OCI-LY7 (cell line): ENCODE measurements around the gene PLXNC1. TPM values are rescaled to one million over a fixed set of nuclear protein-coding genes. Genes with fewer than 3 reads are reported as not detected.

Experiments
- BruUV-seq: library from RNA; stranded (reverse); fragments of 400-500 nt; replicated peaks from 2 replicates; lab custom pipeline; 2021; lab: Mats Ljungman, UMichigan
- CTCF ChIA-PET: fragments of 300-600 bp; sonication (Branson Sonifier 250); formaldehyde crosslinking; loops from one replicate; lab custom pipeline; 2022; ENCODE audit warnings: antibody characterized with exemption; ENCODE audit not compliant: unreplicated experiment; lab: Charles Lee
- POLR2A ChIA-PET: fragments of 300-600 bp; sonication (Branson Sonifier 250); formaldehyde crosslinking; loops from one replicate; lab custom pipeline; 2022; ENCODE audit warnings: antibody characterized with exemption; lab: Charles Lee
- DNase-seq: peaks from one replicate; pipeline ENCODE4 v3.0.0-alpha.2; 2015; ENCODE audit warnings: low spot score
- H2AFZ ChIP-seq: fragments of 200-600 bp; sonication (generic), shearing (Covaris generic); 2 replicates; pipeline ENCODE4 v1.6.1; 2014; ENCODE audit warnings: mild to moderate bottlenecking, antibody characterized with exemption, low read length, moderate library complexity
- H3K27ac ChIP-seq: fragments of 200-600 bp; sonication (generic); 2 replicates; pipeline ENCODE4 v1.5.1; 2014; ENCODE audit warnings: mixed run types, low read depth, mild to moderate bottlenecking, moderate library complexity, low read length, inconsistent platforms; ENCODE audit not compliant: poor library complexity, severe bottlenecking
- H3K36me3 ChIP-seq: fragments of 200-600 bp; sonication (generic); 2 replicates; pipeline ENCODE4 v1.6.1; 2014; ENCODE audit warnings: mild to moderate bottlenecking, antibody characterized with exemption, low read length, moderate library complexity, mixed read lengths; ENCODE audit not compliant: insufficient read depth
- H3K4me1 ChIP-seq: fragments of 200-600 bp; sonication (generic); 2 replicates; pipeline ENCODE4 v1.5.1; 2014; ENCODE audit warnings: mild to moderate bottlenecking, low read length; ENCODE audit not compliant: insufficient read depth, poor library complexity, severe bottlenecking
- H3K4me2 ChIP-seq: fragments of 200-600 bp; sonication (generic); 2 replicates; pipeline ENCODE4 v1.6.1; 2014; ENCODE audit warnings: mild to moderate bottlenecking, low read length
- H3K4me3 ChIP-seq: fragments of 200-600 bp; sonication (generic); 2 replicates; pipeline ENCODE4 v1.5.1; 2014; ENCODE audit warnings: mild to moderate bottlenecking, low read depth, low read length; ENCODE audit not compliant: poor library complexity, severe bottlenecking
- H3K79me2 ChIP-seq: fragments of 200-600 bp; sonication (generic); 2 replicates; pipeline ENCODE4 v1.6.1; 2016; ENCODE audit warnings: low read depth, mild to moderate bottlenecking, low read length, moderate library complexity, mixed read lengths; ENCODE audit not compliant: insufficient read depth
- H3K9me2 ChIP-seq: fragments of 200-600 bp; sonication (generic); 2 replicates; pipeline ENCODE4 v1.6.1; 2016; ENCODE audit warnings: mild to moderate bottlenecking, low read length, mixed read lengths; ENCODE audit not compliant: insufficient read depth
- H3K9me3 ChIP-seq: fragments of 200-600 bp; sonication (generic); 2 replicates; pipeline ENCODE4 v1.6.1; 2014; ENCODE audit warnings: mild to moderate bottlenecking, mixed run types, low read length, mixed read lengths
- H4K20me1 ChIP-seq: fragments of 200-600 bp; sonication (generic); 2 replicates; pipeline ENCODE4 v1.6.1; 2014; ENCODE audit warnings: mild to moderate bottlenecking, antibody characterized with exemption, low read length, moderate library complexity, mixed read lengths; ENCODE audit not compliant: insufficient read depth
- EZH2phosphoT487 ChIP-seq: fragments of 200-600 bp; sonication (generic); IDR thresholded peaks from 2 replicates; pipeline ENCODE4 v1.6.1; 2018; ENCODE audit warnings: low read depth, borderline replicate concordance, mild to moderate bottlenecking, mixed run types, antibody characterized with exemption, low read length, moderate library complexity, mixed read lengths
- intact Hi-C: fragments of 100-400 bp; cut with micrococcal nuclease; formaldehyde crosslinking; loops from one replicate; pipeline ENCODE4 v1.10.0; 2022; ENCODE audit not compliant: unreplicated experiment
- total RNA-seq, 2 experiments: library from RNA; depleted of rRNA in 1 of 2; stranded (reverse); fragments of >200 nt in 1 of 2; shearing (Covaris generic) in 1 of 2; gene quantifications; 2 replicates each; pipeline ENCODE4 v1.2.3, GENCODE V29; 2014 to 2022
- TF ChIP-seq, protein P1 (sequence below): fragments of 200-600 bp; sonication (generic); conservative IDR thresholded peaks from 2 replicates; pipeline ENCODE4 v1.5.1; 2014; ENCODE audit warnings: mild to moderate bottlenecking, antibody characterized with exemption, low read length, moderate library complexity, mixed read lengths

PLXNC1 gene
- total RNA-seq, 2 experiments from 2014 or later = 4.5 to 8.0 TPM

DNA sequence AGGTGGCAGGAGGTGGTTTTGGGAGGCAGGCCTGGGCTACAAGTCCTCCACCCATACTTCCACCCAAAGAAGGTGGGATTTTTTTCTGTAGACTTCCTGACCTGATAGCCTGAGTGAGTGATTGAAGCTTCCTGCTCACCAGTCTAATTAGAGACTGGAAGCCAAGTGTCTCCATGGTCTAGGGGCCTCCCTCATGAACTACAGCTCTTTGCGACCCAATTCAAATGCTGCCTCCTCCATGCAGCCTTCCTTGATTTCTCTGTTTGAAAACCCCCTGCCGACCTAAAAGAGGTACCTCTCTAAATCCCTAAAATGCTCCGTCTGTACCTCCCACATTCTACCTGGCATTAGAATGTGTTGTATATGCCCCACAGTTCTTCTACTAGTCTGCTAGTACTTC lies 124.9 kb downstream of the PLXNC1 start:
- Histone ChIP-seq H3K9me3 (no peaks in the 10 kb centered on the region), H3K36me3 (no peaks in the 10 kb centered on the region), H3K27ac (no peak overlapping the region), H3K4me3 (no peak overlapping the region), H3K79me2 (no peaks in the 10 kb centered on the region), H3K9me2 (no peaks in the 10 kb centered on the region), H2AFZ (no peak overlapping the region), H3K4me1 (no peaks in the 10 kb centered on the region), H4K20me1 (no peaks in the 10 kb centered on the region), H3K4me2 (no peak overlapping the region)
- intact Hi-C loops = no loop called here
- POLR2A ChIA-PET = interaction anchor here (0.7 kb wide), 2 partner anchors 726 to 1339 kb away, joined by 3 to 6 read pairs; no protein-coding TSS in a partner anchor
- no TSS peak for BruUV-seq
- DNase-seq = no peak
- CTCF ChIA-PET = no interaction called here
- no peak for TF ChIP-seq EZH2phosphoT487
- TF ChIP-seq, protein P1, sequence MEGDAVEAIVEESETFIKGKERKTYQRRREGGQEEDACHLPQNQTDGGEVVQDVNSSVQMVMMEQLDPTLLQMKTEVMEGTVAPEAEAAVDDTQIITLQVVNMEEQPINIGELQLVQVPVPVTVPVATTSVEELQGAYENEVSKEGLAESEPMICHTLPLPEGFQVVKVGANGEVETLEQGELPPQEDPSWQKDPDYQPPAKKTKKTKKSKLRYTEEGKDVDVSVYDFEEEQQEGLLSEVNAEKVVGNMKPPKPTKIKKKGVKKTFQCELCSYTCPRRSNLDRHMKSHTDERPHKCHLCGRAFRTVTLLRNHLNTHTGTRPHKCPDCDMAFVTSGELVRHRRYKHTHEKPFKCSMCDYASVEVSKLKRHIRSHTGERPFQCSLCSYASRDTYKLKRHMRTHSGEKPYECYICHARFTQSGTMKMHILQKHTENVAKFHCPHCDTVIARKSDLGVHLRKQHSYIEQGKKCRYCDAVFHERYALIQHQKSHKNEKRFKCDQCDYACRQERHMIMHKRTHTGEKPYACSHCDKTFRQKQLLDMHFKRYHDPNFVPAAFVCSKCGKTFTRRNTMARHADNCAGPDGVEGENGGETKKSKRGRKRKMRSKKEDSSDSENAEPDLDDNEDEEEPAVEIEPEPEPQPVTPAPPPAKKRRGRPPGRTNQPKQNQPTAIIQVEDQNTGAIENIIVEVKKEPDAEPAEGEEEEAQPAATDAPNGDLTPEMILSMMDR = no peak

DNA sequence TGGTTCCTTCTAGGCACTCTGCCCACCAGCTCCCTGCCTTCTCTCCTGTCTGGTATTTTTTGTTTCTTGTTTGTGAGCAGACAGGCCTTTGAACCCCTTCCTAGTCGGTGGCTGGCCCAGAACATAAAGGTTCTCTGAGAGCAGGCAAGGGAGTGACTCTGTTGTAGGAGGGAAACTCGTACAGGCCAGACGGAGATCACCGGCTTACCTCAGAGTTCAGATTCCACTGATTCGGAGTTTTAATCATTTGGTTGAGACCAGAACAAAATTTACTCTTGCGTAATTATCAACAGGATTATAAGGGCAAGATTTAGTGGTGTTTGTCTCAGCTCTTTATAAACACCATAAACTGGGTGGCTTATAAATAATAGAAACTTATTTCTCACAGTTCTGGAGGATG lies 128.3 kb downstream of the PLXNC1 start:
- H3K79me2 ChIP-seq = no peaks in the 10 kb centered on the region
- no peak overlapping the region for H3K27ac ChIP-seq
- no peak for DNase-seq
- ChIA-PET CTCF (no interaction called here), POLR2A (interaction anchor here (0.5 to 1.1 kb wide), 2 partner anchors 11 to 94 kb away, joined by 3 to 4 read pairs; no protein-coding TSS in a partner anchor)
- no TSS peak for BruUV-seq
- intact Hi-C loops = no loop called here
- no peaks in the 10 kb centered on the region for H3K9me3 ChIP-seq
- no peaks in the 10 kb centered on the region; the same call in 1 of the 2 replicates for H3K36me3 ChIP-seq
- no peak overlapping the region for H3K4me3 ChIP-seq
- H3K4me1 ChIP-seq = no peaks in the 10 kb centered on the region
- no peak overlapping the region for H3K4me2 ChIP-seq
- TF ChIP-seq, protein P1 = no peak
- no peak for TF ChIP-seq EZH2phosphoT487
- no peaks in the 10 kb centered on the region for H4K20me1 ChIP-seq
- no peaks in the 10 kb centered on the region for H3K9me2 ChIP-seq
- no peak overlapping the region for H2AFZ ChIP-seq

DNA sequence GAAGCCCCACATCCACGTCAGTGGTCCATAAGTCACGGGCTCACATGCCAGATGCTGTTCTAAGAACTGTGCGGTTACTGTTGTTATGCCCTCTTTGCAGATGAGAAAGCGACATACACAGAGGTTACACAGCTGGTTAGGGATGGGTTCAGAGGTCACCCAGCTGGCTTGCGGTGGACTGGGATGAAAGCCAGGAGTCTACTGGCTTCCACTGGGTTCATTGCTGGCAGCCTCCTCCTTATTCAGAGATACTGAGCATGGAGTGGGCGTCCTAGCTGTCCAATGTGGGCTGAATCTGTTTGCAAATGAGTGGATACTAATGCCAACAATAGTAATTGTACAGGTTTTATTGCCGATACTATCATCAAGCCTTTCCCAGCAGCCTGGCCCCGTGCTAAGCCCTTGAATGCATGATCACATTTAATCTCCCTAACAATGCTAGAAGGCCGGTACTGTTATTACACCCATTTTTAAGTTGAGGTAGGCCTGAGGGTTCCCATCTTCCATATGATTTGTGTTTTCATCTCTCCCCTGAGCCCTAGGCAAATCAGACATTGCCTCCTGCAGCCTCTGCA lies 129.1 kb downstream of the PLXNC1 start:
- Histone ChIP-seq H3K27ac (no peak overlapping the region), H4K20me1 (no peaks in the 10 kb centered on the region), H3K4me2 (no peak overlapping the region), H3K4me1 (no peaks in the 10 kb centered on the region), H3K9me2 (no peaks in the 10 kb centered on the region), H2AFZ (no peak overlapping the region), H3K79me2 (no peaks in the 10 kb centered on the region), H3K9me3 (no peaks in the 10 kb centered on the region), H3K4me3 (no peak overlapping the region), H3K36me3 (no peaks in the 10 kb centered on the region; the same call in 1 of the 2 replicates)
- no TSS peak for BruUV-seq
- POLR2A ChIA-PET = no interaction called here
- TF ChIP-seq, protein P1 = no peak
- no peak for TF ChIP-seq EZH2phosphoT487
- CTCF ChIA-PET = no interaction called here
- no peak for DNase-seq
- intact Hi-C loops = no loop called here
